Activated CD4-positive, CD25-positive, alpha-beta regulatory T cell treated with anti-CD3 and anti-CD28 coated beads, Interleukin-2, amount 50 U/mL, for 24 hours (primary cell): ENCODE results near the gene EFCAB3.
"Not testable (repeated sequence)": the region's sequence is repeated elsewhere in the genome, so short reads cannot be mapped to it uniquely, and the experiment has no call there.

Experiments
- ATAC-seq, 2 donors: fragments of 150-1000 bp; cut with Tn5 transposase; one replicate each; pipeline ENCODE4 v1.10.0; 2021; ENCODE audit warnings: mild to moderate bottlenecking in 1 of 2, moderate library complexity in 1 of 2

EFCAB3 gene

DNA sequence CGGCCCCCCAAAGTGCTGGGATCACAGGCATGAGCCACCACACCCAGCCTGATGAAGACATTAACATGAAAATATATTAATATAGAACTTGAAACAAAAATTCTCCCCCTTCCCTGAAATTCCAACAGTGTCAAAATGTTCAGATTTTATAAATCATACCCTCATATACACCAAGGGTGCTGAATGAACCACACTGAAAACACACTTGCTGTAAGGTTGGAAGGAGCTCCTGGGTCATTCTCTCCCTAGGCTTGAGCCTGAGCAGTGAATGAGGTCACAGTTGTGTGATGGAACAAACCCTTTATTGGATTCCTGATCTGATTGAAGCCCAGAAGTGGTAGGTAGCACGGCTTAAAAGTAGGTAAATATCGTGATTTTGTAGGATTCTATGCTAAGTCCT lies at the start of gene EFCAB3:
Gene EFCAB3 (plus strand): TSS at position 301 of the 400 bp plus-strand sequence. CDS start 2,427 bp downstream, outside the sequence.
- no peak for ATAC-seq

DNA sequence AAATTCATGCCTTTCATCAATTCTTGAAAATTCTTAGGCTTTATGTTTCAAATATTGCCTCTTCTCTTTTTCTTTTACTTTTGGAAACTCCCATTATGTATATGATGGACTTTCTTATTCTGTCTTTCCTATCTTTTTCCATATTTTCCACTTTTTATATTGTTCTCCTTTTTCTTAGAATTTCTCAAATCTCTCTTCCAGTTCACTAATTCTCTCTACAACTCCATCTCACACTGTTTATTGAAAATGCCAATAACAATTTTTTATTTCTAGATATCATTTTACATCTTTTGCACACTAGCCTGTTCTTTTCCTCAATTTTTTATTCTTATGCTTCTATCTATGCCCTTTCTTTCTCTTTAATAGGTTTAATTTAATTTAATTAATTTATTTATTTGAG lies 43.8 kb upstream of the EFCAB3 start:
- no peak for ATAC-seq

DNA sequence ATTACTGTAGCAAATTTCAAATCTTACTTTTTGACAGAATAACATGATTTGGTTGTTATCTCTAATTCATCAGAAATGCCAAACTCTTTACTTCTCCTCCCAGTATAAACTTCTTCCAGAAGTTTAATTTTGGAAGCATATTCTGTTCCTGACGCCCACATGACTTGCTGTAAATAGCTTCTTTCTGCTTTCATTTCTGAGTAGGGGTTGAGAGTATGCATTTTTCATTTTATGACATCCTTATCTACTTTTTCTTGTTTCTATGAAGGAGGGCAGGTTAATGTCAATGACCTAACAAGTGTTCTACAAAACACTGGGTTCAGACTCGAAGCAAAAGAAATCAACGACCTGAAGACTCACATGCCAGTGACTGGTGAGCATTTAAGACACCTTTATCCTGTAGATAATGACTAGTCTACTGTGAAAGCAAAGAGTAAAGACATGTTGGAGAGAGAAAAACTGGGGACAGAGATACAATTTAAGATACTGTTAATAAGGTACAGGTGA lies 36.5 kb upstream of the EFCAB3 start:
- ATAC-seq = no peak

DNA sequence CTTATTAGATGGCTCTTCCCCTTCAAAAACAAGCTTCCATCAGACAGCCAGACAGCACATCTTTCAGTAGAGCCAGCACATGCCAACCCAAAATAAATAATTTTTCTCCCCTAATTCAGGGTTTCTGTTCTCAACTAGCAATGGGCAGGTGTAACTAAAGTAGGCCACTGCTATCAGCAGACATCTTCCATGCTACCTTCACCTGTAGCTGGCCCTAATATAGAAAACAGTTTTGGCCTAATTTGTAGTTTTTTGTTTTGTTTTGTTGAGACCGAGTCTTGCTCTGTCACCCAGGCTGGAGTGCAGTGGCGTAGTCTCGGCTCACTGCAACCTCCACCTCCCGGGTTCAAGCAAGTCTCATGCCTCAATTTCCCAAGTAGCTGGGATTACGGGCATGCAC lies 29.2 kb upstream of the EFCAB3 start:
- no peak for ATAC-seq

DNA sequence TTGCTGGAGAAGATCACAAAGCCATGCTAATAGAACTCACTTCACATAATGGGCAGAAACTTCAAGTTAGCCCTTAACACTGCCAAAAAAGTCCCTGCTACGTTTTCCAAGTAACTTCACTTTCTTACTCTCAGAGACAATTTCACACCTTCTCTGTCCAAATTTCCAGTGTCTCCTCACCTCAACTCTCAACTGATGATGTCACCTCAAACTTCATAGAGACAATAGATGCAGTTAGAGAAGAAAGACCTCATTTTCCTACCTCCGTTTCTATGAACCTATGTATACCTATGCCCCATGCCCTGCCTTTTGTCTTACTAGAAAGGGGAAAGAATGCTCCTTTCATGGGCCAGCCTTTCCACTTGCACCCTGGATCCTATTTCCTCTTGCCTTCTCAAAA lies 14.2 kb upstream of the EFCAB3 start:
- no peak for ATAC-seq

DNA sequence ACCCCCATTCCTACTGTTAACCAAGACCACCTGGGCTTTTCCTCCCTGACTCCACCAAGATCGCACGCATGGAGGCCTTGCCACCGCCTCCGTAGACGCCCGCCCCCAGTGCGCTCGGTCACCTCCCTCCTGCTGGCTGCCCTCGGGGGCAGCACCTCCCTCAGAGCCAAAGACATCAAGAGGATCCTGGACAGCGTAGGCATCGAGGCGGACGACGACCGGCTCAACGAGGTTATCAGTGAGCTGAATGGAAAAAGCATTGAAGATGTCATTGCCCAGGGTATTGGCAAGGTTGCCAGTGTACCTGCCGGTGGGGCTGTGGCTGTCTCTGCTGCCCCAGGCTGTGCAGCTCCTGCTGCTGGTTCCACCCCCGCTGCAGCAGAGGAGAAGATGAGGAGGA lies 1.2 kb downstream of the EFCAB3 start:
- ATAC-seq = no peak

DNA sequence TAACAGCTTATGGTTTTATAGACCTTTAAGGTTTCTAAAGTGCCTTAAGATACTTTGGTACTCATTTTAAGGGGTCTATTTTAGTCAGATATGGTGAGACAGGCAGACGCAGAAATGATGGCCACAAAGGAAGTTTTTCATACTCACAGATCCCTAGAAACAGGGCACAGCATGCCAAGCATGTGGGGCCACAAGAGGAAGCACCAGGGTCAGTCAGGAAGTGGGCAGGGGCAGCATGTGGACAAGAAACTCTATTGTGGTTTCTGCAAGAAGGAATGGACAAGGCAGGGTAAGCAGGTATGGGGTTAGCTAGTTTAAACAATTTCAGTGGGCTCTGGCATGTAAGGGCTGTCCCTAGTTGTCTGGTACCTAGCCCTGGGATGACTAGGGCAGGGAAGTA lies 8.5 kb downstream of the EFCAB3 start:
- no peak for ATAC-seq

DNA sequence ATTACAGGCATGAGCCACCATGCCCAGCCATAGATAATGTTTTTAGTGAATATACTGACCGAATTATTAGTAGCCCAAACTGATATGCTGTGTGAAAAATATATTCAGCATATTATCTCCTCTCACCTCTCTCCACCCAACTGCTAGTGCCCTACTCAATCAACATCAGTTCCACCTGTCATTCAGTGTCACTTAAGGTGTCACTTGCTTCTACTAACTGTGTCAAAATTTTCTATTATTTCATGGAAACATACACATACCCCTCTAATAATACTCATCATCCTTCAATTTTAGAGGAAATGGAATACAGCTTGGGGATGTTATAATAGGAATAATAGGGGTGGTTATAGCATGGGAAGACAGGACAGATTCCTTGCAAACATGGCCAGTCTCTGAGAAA lies 12.6 kb downstream of the EFCAB3 start:
- ATAC-seq = no peak

DNA sequence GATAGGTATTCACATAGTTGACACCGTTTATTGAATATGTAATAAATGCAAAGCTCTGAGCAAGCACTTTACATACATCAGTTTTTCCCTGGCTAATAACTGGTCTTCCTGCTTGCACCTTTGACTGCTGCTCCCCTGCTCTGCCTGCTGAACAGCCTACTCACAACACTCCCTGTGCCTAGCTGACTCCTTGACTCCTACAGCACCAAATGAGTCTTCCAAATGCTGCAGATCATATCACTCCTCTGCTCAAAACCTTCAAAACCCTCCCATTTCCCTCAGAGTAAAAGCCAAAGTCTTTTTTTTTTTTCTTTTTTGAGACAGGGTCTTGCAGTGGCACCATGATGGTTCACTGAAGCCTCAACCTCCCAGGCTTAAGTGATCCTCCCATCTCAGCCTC lies 18.5 kb downstream of the EFCAB3 start:
- ATAC-seq = no peak

DNA sequence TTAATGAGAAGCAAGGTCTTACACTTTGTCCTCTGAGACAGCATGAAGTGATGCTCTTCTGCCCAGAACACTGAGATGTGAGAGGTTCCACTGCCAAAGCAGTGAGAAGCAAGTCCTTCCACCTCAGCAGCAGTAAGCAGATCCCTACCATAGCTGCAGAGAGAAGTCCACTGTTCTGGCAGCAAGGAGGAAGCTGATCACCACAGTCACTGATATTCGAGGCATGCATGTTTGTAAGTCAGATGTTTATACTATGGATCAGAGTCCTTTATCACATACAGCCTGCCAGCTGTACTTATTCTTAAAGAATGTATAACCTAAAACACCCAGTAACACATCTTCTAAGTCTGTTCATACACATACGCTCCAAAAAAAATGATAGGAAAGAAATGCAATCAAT lies 25.1 kb downstream of the EFCAB3 start:
- no peak for ATAC-seq

DNA sequence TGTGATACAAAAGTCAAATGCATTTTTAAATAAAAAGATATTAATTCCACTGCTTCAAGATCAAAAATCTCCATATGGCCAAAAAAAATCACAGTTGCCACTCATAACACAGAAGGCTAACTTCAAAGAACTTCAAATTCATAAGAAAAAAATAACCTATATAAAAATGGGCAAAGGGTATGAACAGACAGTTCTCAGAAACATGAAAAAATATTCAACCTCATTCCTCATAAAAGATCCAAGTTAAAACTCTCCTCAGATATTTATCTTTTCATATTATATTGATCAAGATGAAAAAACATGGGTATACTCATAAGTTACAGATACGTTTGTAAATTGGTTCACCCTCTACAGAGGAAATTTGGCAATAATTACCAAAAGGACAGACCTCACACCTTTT lies 32.7 kb downstream of the EFCAB3 start:
- ATAC-seq = not testable (repeated sequence)

DNA sequence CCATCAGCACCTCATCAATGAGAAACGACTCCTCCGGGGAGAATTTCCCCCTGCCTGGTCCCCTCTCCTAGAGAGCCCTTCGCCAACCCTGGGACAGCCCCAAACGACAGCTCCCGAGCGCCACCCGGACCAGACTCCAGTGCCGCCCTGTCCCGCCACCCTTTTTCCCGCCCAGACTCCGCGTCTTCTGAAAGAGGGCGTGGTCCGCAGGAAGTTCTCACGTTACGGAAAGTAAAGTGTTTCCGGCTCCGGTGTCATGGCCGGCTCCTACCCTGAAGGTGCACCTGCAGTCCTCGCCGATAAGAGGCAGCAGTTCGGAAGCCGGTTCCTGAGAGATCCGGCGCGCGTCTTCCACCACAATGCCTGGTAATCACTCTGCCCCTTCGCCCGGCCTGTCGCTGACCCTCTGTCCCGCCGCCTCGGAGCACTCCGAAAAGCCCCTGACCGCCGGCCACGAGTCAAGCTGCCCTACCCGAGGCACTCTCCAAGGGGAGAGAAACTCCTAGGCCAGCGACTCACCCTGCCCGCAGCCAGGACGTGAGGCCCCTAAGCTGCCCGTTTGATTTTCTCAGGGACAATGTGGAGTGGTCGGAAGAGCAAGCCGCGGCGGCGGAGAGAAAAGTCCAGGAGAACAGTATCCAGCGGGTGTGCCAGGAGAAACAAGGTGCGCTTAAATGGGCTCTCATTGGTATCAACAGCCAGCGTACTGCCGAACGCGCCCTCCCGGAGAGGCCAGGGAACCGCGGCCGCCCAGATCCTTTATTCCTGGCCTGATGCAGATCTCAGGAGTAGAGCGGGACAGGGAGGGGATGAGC lies 43.5 kb downstream of the EFCAB3 start, which contains the start of gene METTL2A:
Gene METTL2A (plus strand): TSS at position 251 of the 815 bp plus-strand sequence. CDS start 6 bp downstream, at position 257.
- peak; percentile 94 to 95 for ATAC-seq

DNA sequence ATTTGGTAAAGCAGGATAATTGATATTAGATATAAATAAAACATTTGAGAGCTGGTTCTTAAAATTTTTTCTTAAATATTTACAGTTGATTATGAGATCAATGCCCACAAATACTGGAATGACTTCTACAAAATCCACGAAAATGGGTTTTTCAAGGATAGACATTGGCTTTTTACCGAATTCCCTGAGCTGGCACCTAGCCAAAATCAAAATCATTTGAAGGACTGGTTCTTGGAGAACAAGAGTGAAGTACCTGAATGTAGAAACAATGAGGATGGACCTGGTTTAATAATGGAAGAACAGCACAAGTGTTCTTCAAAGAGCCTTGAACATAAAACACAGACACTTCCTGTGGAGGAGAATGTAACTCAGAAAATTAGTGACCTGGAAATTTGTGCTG lies 45.9 kb downstream of the EFCAB3 start:
- ATAC-seq = not testable (repeated sequence)

DNA sequence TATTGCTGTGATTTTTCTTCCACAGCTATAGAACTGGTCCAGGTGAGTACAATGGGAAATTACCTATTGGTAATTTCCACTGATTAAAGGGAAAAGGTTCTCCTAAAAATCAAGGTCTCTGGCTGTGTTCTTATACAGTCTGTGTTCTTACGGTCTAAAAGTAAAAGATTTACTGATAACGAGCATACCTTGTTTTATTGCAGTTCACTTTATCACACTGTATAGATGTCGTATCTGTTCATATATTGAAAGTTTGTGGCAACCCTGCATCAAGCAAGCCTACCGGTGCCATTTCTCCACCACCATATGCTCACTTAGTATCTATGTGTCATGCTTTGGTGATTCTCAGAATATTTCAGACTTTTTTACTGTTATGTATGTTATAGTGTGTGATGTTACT lies 54.9 kb downstream of the EFCAB3 start:
- ATAC-seq = not testable (repeated sequence)

DNA sequence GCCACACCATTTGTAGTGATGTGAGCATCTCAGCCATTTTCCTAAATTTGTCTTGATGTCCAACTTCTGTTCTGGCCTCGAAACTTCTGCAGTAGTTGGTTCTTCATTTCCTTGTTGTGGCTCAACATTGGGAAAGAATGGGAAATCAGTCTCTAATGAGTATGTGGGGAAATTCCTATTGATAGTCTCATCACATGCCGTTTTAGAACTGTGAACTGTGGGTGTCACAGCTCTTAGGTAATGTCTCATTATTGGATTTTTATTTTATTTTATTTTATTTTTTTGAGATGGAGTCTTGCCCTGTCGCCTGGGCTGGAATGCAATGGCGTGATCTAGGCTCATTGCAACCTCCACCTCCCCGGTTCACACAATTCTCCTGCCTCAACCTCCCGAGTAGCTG lies 60.8 kb downstream of the EFCAB3 start:
- ATAC-seq = not testable (repeated sequence)

DNA sequence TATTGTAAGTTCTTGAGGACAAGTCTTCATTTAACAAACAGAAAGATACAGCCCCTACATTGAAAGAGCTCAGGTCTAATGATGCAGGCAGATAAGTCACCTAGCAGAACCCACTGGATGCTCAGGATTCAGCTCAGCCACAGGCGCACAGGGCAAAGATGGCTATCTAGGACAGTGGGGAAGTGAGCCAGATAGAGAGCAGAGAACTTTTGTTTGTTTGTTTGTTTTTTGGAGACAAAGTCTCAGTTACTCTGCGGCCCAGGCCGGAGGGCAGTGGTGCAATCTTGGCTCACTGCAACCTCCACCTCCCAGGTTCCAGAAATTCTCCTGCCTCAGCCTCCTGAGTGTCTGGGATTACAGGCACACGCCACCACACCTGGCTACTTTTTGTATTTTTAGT lies 63.7 kb downstream of the EFCAB3 start:
- no peak for ATAC-seq

DNA sequence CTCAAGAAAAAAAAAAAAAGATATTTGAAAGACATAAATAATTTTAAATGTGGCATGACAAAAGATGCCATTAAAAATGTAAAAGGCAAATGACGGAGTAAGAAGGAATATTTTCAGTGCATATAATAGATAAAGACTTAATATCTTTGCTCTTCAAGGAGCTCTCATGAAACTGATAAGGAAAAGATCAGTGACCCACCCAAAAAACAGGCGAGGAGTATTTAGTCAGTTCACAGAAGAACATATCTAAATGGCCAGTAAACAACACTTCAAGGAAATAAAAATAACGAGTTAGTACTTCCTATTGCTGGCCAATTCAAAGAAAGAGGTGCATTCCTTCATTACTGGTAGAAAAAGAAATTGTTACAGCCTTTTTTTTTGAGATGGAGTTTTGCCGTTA lies 65.4 kb downstream of the EFCAB3 start:
- ATAC-seq = not testable (repeated sequence)

DNA sequence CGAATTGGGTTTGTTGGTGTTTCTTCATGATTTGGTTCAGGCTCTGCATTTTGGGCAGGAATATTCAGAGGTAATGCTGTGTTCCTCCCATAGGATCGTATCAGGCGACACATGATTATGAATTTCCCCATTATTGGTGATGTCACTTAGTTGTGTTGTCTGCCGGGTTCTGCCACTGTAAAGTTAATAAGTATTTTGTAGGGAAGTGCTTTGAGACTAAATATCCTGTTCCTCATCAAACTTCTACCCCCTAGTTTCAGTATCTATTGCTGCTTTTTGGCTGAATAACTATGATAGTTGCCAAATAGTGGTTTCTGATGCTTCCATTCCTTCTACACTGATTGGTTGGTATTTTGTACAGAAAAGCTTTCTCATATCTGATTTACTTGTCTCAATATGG lies 71.8 kb downstream of the EFCAB3 start:
- not testable (repeated sequence) for ATAC-seq

DNA sequence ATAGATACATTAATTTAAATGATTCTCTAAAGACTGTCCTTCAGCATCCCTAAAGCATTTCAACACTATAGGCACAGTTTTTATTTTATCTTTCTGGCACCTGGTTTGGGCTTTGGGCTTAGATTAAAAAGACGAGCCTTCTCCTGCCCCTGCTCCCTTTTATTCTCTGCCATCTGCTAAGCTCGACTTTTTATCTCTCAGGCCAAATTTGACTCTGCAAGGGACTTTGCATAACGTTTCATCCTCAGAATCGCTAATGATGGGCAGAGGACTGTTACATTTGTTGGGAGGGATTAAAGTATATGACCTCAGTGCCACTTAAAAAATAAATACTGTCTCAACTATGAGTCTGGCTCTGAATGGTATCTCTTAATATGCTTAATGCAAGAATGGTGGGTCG lies 72.7 kb downstream of the EFCAB3 start:
- not testable (repeated sequence) for ATAC-seq

DNA sequence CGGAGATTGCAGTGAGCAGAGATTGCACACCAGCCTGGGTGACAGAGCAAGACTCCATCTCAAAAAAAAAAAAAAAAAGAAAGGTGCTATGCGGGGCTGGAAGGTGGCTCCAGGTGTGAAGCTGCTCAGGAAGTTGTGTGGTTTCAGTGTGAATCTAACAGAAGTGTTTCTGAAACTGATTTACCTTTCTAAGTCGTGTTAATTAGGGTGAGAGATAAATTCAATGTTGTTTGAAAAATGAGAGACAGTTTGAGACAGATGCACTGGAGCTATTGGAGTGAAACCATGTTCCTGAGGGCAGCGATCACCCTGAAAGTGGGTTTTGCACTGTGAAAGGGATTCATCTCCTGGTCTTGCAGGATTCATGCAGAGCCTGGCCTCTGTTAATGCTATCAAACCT lies 73.3 kb downstream of the EFCAB3 start:
- not testable (repeated sequence) for ATAC-seq

DNA sequence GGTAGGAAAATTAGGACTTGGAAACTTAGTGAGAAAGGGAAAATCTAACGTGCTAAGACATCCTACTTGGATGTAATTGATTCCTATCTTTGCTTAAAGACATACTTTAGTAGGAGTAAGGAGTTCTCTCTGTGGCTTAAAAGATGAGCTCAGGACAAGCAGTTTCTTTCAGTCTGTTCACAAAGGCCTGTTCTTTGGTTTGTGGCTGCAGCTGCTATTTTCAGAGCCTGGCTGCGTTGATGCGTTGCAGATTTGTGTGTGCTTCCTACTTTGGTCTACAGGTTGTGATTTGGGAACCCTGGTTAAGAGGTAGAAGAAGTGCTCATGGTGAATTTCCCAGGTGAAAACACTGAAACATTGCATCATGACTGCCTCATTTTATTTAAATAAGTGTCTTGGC lies 73.8 kb downstream of the EFCAB3 start:
- ATAC-seq = not testable (repeated sequence)

DNA sequence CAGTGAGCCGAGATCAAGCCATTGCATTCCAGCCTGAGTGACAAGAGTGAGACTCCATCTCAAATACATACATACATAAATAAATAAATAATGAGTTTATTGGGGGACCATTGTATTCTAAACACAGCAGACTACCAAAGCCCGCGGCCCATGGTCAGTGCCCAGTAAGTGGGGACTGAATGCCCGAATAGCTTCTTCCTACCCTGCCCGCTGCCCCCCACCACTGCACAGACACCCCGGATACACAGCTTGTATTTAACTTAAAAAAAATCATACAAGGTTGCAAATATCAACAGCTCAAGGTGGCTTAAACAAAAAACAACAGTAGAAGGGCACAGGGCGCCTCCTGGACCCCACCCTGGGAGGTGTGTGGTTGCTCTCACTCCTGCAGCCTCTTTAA lies 75.7 kb downstream of the EFCAB3 start:
- no peak for ATAC-seq

DNA sequence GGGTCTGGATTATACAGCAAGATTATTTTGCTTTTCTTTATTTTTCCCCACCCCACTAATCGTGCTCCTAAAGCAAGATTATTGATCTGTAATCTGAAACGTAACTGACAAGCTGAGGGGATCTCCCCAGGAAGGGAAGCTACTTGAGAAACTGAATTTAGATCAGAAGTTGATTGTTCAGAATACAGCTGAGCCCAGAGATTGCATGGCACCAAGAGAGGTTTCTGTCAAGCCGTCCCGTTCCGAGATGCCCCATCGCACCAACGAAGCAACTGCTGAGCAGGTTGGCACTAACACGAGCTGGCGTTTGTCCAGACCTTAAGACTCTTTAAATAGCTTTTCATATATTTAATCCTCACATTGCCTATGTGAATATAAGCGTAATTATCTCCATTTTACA lies 78.1 kb downstream of the EFCAB3 start:
- ATAC-seq = not testable (repeated sequence)

DNA sequence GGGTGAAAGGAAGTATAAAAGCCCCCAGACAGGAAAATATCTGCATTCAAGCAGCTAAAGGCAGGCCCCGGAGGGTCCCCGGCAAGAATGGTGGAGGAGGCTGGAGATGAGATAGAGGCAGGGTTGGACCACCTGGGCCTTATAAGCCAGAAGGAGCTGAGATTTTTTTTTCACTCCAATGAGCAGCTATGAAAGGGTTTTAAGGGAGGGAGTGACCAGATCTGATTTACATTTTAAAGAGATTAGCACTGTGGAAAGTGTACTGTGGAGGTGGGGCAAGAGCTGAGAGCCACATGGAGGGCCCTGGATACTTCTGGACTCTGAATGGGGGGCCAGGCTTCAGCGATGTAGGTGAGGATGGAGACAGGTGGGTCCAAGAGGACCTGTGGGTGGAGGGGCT lies 84.1 kb downstream of the EFCAB3 start:
- ATAC-seq = not testable (repeated sequence)

DNA sequence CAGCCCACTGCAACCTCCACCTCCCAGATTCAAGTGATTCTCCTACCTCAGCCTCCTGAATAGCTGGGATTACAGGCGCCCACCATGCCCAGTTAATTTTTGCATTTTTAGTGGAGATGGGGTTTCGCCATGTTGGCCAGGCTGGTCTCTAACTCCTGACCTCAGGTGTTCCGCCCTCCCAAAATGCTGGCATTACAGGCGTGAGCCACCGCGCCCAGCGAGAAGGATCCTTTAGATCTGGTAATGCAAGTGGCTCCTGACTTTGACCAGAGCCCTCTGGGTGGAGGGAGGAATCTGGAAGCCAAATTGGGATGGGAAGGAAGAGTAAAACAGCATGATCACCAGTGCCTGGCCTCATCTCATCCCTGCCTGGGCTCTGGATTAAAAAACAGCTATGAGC lies 84.9 kb downstream of the EFCAB3 start:
- not testable (repeated sequence) for ATAC-seq
